OCI-LY1 (cell line): Measurements from ENCODE around the gene CELF4.

ENCODE experiments used
- CTCF ChIP-seq: fragments of 200-600 bp; sonication (generic), shearing (Covaris generic); IDR thresholded peaks from 2 replicates; pipeline ENCODE4 v1.5.1; 2017; ENCODE audit warnings: mild to moderate bottlenecking, antibody characterized with exemption, low read length, moderate library complexity, mixed read lengths
- EZH2 ChIP-seq: fragments of 200-600 bp; sonication (generic), shearing (Covaris generic); IDR thresholded peaks from 2 replicates; pipeline ENCODE4 v1.8.0; 2017; ENCODE audit warnings: borderline replicate concordance, mixed run types, mild to moderate bottlenecking, antibody characterized with exemption, low read length, moderate library complexity, mixed read lengths

GRCh38 chr18:37489011-37489410 is 76.6 kb downstream of the CELF4 start:
- TF ChIP-seq CTCF (no peak), EZH2 (no peak)
